LNCaP clone FGC (cell line): Measurements from ENCODE around the gene UNC13A.

Experiments used
- DNase-seq: peaks from one replicate; pipeline ENCODE4 v3.0.0-alpha.2; 2011; ENCODE audit warnings: low read depth
- H3K4me3 ChIP-seq: 2 replicates; pipeline ENCODE4 v1.5.1; 2011; ENCODE audit warnings: mild to moderate bottlenecking, low read depth, low read length, control low read depth
- CTCF ChIP-seq: IDR thresholded peaks from 2 replicates; pipeline ENCODE4 v1.5.1; 2012; ENCODE audit warnings: mild to moderate bottlenecking; ENCODE audit not compliant: control insufficient read depth, insufficient read depth; ENCODE audit errors: extremely low read depth

UNC13A gene

GRCh38 chr19:17625043-17625442 is 63.1 kb downstream of the UNC13A start:
- H3K4me3 ChIP-seq = no peak overlapping the region
- TF ChIP-seq CTCF = no peak
- DNase-seq = no peak

- H3K4me3 ChIP-seq = no peak overlapping the region
- DNase-seq = no peak
- TF ChIP-seq CTCF = no peak
Measured at GRCh38 chr19:17624314-17624991, 63.7 kb downstream of the UNC13A start.

GRCh38 chr19:17623224-17623935 is 64.8 kb downstream of the UNC13A start:
- no peak for DNase-seq
- no peak overlapping the region for H3K4me3 ChIP-seq
- TF ChIP-seq CTCF = no peak

GRCh38 chr19:17620696-17621095 is 67.5 kb downstream of the UNC13A start:
- no peak for TF ChIP-seq CTCF
- no peak overlapping the region for H3K4me3 ChIP-seq
- no peak for DNase-seq

- no peak overlapping the region for H3K4me3 ChIP-seq
- no peak for TF ChIP-seq CTCF
- DNase-seq = no peak
Measured at GRCh38 chr19:17618936-17619335, 69.2 kb downstream of the UNC13A start.

- no peak for TF ChIP-seq CTCF
- no peak overlapping the region for H3K4me3 ChIP-seq
- DNase-seq = no peak
Measured at GRCh38 chr19:17618281-17618903, 69.8 kb downstream of the UNC13A start.
